ENCODE measurements around the gene SYTL3.
"Not testable (repeated sequence)": the region's sequence is repeated elsewhere in the genome, so short reads cannot be mapped to it uniquely, and the experiment has no call there.

The SYTL3 gene, protein sequence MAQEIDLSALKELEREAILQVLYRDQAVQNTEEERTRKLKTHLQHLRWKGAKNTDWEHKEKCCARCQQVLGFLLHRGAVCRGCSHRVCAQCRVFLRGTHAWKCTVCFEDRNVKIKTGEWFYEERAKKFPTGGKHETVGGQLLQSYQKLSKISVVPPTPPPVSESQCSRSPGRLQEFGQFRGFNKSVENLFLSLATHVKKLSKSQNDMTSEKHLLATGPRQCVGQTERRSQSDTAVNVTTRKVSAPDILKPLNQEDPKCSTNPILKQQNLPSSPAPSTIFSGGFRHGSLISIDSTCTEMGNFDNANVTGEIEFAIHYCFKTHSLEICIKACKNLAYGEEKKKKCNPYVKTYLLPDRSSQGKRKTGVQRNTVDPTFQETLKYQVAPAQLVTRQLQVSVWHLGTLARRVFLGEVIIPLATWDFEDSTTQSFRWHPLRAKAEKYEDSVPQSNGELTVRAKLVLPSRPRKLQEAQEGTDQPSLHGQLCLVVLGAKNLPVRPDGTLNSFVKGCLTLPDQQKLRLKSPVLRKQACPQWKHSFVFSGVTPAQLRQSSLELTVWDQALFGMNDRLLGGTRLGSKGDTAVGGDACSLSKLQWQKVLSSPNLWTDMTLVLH

DNA sequence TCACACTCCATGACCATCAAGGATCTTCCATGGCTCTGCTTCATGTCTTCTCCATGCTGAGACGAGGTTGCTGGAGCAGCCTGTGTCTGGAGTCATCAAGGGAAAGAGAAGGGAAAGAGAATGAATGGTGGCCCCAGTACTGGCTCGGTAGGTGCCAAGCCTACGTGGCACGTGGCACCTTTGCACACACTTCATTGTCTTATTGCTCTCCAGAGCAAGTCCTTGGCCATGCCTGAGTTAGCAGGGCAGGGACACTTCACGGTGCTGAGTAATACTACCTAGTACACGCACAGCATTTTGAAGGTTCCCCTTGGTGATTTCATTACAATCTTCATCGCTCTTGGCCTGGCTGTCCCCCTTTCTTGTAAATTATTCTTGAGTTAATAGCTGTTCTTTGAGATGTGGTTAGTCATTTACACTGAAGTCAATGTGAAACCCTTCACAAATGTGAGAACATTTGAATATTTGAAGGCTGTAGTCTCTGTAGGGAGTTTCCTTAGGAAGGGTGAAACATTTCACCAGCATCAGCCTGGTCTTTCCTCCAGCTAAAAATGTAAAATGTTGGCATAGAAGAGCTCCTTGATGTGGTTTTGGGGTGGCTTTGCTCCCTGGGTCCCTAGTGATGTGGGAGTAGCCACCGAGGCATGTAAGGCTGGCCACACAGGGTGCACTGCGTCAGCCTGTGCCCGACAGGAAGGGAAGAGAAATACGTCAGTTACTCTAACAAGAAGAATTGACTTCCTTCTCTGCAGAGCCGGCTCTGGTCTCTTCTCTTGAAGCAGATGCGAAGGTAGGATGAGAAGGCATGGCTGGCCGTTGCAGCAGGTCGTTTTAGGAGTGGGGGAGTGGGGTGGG lies at the start of gene SYTL3:
SYTL3 (plus strand) TSS at position 766 of the 855 bp plus-strand sequence. CDS start 13,215 bp downstream, outside the sequence.
- peak; percentile 73 for DNase-seq

GRCh38 chr6:158603261-158604047 lies 46.4 kb upstream of the SYTL3 start:
- DNase-seq: no peak

GRCh38 chr6:158604048-158604406 lies 45.8 kb upstream of the SYTL3 start:
- no peak for DNase-seq

DNA sequence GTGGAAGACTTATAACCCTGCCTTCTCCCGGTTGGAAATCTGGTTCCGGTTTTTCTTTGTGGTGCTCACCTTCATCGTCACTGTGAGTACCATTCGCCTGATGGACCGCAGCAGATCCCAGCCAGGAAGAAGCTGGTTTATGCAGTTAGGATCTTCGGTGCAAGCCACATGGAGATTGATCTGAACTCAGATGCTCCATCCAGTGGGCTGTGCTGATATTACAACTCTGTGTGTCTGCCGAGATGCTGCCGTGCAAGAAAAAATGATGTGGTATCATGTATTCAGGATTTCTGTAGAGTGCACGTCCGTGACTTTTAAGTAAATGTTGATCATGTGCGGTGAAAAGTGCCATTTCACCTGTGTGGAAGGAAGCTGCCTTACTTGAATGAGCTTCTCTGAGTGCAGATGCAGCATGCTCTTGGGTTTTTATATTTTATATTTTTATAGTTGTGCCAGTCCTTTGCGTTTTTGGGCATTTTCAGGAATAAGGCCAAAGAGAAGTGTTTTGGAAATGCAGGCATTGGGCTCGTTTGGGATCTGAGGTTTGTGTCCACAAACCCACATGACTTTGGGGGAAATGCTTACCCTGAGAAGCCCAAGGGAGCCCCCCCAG lies 44.5 kb upstream of the SYTL3 start:
- peak; percentile 41 for DNase-seq

DNA sequence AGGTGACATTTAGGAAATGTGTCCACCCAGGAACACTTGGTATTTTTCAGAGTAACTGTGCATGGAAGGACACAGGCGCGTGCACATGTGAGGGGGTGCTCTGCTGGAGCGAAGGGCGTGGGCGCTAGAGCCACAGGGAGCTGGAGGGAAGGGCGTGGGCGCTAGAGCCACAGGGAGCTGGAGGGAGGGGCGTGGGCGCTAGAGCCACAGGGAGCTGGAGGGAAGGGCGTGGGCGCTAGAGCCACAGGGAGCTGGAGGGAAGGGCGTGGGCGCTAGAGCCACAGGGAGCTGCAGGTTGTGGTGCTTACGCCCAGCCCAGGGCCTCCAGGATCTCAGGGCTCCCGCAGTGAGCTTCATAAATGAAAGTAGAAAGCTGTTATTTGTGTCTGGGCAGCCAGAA lies 43.8 kb upstream of the SYTL3 start:
- not testable (repeated sequence) for DNase-seq

DNA sequence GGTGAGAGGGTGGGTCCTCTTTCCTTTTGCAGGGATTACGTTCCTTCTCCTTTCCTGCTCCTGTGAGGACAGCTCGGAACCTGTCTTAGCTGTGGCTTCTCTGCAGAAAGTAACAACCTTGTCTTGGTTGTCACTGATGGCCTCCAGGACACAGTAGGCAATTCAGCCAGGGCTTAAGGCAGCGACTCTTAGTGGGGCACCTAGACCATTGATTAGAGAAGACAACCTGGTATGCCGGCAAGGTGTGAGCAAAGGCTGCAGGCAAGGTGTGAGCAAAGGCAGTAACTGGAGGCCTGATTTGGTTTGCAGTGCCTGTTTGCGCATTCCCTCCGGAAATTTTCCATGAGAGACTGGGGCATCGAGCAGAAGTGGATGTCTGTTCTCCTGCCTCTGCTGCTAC lies 42.9 kb upstream of the SYTL3 start:
- no peak for DNase-seq

DNA sequence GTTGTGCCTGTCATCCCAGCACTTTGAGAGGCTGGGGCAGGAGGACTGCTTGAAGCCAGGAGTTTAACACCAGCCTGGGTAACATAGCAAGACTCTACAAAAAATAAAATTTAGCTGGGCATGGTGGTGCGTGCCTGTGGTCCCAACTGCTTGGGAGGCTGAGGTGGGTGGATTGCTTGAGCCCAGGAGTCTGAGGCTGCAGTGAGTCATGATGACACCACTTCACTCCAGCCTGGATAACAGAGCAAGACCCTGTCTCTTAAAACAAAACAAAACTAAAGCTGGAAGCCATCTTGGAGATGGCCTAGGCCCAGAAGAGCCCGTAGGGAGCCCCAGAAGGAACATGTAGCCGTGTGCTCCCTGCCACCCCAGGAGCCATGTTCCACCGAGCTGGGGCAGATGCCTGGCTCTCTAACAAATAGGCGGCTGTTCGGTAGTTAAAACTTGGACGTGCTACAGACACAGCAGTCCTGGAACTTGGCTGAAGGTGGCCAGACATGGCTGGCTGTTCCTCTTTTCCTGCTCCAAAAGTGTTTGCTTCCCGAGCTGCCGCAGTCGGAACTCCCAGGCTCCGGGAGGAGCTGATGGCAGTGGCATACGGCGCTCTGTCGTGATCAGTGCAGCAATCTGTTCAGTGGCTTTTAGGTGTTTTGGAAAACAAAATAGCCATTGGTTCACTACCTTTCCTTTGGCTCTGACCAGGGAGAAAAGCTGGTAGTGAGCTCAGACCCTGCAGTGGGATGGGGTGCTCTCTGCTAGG lies 42.3 kb upstream of the SYTL3 start:
- no peak for DNase-seq

GRCh38 chr6:158608221-158608620 lies 41.6 kb upstream of the SYTL3 start:
- DNase-seq: no peak

DNA sequence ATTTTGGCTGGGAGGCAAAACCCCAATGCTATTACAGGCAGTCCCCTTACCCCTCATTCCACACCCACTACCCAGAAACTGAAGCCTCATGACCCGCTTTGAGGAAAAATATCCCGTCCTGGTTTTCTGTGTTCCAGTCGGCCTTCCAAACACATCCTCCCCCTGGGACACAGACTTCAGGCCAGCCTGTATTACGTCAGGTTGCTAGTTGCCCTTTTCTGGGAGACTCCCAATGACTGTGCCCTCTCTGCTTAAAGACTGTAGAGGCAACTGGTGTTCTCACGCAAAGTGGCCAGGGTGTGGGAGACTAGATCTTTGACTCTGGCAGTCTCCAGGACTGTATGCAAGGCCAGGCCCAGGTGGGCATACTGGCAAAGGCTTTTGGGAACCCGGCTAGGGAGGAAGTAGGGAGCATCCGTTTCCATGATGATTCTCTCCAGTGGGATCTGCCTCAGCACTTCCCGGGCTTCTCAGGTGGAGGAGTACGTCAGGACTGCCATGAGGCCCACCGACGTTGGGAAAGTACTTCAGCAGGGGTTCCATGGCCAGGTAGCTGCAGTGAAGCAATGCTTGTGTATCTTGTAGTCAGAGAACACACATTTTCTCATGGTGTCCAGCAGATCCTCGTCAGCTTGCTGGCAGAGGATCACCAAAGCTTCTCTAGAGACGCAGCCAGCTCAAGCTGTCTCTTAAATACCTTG lies 40.2 kb upstream of the SYTL3 start:
- no peak for DNase-seq

- no peak for DNase-seq
These were observed 39.4 kb upstream of the SYTL3 start for GRCh38 chr6:158610319-158610968.

GRCh38 chr6:158611039-158611438 lies 38.8 kb upstream of the SYTL3 start:
- DNase-seq: no peak

DNA sequence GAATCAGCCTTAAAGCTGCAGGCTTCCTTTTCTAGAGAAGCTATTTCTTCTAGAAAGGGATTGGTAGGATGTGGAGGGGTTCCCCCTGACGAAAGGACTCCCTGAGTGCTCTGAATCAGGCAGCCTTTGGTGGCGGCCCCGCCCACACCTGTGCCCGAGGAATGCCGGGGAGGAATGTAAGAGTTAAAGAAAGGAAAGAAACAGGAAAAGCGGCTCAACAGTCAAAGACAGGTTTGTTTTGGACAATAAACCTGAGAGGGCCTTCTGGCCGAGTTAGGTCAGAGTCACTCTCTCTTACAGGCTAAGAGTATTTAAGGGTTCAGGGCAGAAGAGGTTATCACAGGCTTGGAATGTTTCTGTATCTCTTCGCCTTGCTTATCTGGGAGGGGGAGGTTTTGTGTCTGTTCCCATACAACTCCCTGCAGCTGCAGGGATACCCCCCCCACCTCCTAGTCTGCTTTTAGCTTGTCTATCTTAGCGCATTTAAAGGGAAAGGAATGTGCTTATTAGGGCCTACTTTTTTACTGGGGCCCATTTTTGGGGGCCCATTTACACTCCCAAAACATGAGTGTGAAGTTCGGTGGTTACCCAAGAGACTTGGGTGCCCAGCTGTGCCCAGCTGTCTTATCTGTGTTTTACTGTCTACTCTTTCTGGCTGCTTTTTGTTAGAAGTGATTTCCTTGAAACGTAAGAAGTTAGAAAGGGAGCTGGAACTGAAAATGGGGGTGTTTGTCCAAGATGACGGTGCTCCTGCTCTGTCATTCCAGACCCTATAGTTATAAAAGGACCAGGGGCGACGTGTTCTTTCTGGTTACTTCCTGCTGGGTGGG lies 38.1 kb upstream of the SYTL3 start:
- no peak for DNase-seq

GRCh38 chr6:158614606-158615005 lies 35.2 kb upstream of the SYTL3 start:
- not testable (repeated sequence) for DNase-seq

DNA sequence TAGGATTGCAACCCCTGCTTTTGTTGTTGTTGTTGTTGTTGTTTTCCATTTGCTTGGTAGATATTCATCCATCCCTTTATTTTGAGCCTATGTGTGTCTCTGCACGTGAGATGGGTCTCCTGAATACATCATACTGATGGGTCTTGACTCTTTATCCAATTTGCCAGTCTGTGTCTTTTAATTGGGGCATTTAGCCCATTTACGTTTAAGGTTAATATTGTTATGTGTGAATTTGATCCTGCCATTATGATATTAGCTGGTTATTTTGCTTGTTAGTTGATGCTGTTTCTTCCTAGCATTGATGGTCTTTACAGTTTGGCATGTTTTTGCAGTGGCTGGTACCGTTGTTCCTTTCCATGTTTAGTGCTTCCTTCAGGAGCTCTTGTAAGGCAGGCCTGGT lies 31.6 kb upstream of the SYTL3 start:
- DNase-seq: not testable (repeated sequence)

DNA sequence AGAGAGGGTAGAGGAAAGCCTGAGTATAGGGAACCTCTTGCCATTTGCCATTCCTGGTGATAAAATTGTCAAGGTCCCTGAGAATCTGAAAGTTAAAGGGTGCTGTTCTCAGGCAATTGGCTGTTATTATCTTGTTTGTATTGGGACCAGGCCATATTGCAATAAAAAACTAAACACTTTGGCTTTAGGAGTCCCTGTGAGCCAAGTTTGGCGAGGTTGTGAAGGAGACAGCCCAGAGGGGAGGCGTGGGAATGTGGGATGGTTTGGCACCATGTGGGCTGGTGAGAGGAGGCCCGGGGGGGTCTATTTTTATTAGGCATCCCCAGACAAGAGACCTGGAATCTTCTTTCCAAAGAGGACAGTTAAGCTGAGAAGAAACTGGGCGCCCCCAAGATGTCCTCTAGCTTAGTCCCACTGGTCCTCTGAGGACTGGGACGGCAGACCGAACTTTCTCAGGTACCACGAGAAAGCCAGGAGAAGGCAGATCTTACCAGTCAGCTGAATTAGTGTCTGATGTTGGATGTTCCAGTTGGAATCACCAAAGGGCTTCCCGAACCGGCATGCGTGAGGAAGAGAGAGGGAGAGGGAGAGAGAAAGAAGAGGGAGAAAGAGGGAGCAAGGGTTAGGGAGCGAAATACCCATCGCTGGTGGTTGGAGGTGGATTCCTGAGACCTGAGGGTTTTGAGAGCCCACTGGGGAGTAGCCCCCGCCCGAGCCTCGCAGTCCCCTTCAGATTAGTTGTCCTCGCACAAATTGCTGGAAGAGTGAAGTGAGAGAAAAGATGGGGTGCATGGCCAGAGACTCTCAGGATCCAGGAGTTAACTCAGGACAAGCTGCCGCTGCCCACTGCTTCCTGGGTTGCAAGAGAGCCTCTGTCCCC lies 29.7 kb upstream of the SYTL3 start:
- no peak for DNase-seq

GRCh38 chr6:158620963-158621693 lies 28.7 kb upstream of the SYTL3 start:
- DNase-seq: no peak

- DNase-seq: no peak
These were observed 27.9 kb upstream of the SYTL3 start for GRCh38 chr6:158621694-158622544.
